Measurements from ENCODE around the gene CRK. TPM values are rescaled to one million over a fixed set of nuclear protein-coding genes. Genes with fewer than 3 reads are reported as not detected.

Gene CRK
- total and polyA plus RNA-seq, 2 of the 4 experiments (the other 2 are of a cell fraction) = 57.6 to 100 TPM

GRCh38 chr17:1449412-1449967 is 6.5 kb downstream of the CRK start:
- Histone ChIP-seq H4K20me1 (ENCODE audit: insufficient read depth, low read length) (peaks cover 94% of the 10 kb centered on the region), H3K14ac (replicated peaks; ENCODE audit: low read depth, low read length) (no peak overlapping the region), H3K9me3 (ENCODE audit: control insufficient read depth, insufficient read depth, low read length) (no peaks in the 10 kb centered on the region), H2AFZ (replicated peaks; ENCODE audit: low read length, poor library complexity) (no peak overlapping the region), H3K9ac (ENCODE audit: low read depth, low read length) (no peak overlapping the region), H3K4me1 (ENCODE audit: control insufficient read depth, insufficient read depth, low read length) (peaks cover 3% of the 10 kb centered on the region; the same call in 1 of the 2 replicates), H2BK20ac (ENCODE audit: low read depth, low read length) (no peak overlapping the region), H3K4me3 (ENCODE audit: insufficient read depth, low read depth, low read length) (no peak overlapping the region), H4K91ac (ENCODE audit: insufficient read depth, low read depth, low read length) (no peak overlapping the region), H3K4me2 (ENCODE audit: low read depth, low read length) (no peak overlapping the region), H2BK120ac (ENCODE audit: low read depth, low read length) (no peak overlapping the region), H3K4ac (ENCODE audit: low read depth, low read length) (no peak overlapping the region), H3K27me3 (ENCODE audit: control insufficient read depth, insufficient read depth, low read length) (no peaks in the 10 kb centered on the region), H3K23ac (ENCODE audit: low read depth, low read length) (no peak overlapping the region), H2AK9ac (replicated peaks; ENCODE audit: low read depth, low read length, poor library complexity) (peak overlapping the region; percentile 52), H3K18ac (ENCODE audit: low read depth, low read length) (no peak overlapping the region), H3K27ac (ENCODE audit: insufficient read depth, low read length) (no peak overlapping the region), H3K9me1 (ENCODE audit: insufficient read depth, low read length) (peaks cover 24% of the 10 kb centered on the region), H2AK5ac (ENCODE audit: low read depth, low read length) (no peak overlapping the region), H2BK15ac (ENCODE audit: low read depth, low read length) (no peak overlapping the region), H3K56ac (ENCODE audit: extremely low read depth, insufficient read depth, low read length) (no peak overlapping the region), H3K79me1 (ENCODE audit: low read depth in 1 of 2, low read length in 2 of 2) (peaks cover 0 to 50% of the 10 kb centered on the region in 2 experiments; a peak in 3 of 4 replicates), H4K5ac (ENCODE audit: low read depth, low read length) (no peak overlapping the region), H3K36me3 (ENCODE audit: control insufficient read depth, insufficient read depth, low read length) (peaks cover 16% of the 10 kb centered on the region), H2BK5ac (ENCODE audit: low read depth, low read length, poor library complexity, severe bottlenecking) (no peak overlapping the region), H4K8ac (ENCODE audit: low read depth in 2 of 2, low read length in 2 of 2) (no peak overlapping the region)
- ChIA-PET POLR2A (ENCODE audit: unreplicated experiment) (interaction anchor here (0.5 kb wide), 1 partner anchor 58 kb away, joined by 3 read pairs; no protein-coding TSS in a partner anchor), CTCF (no interaction called here)
- in situ Hi-C loops (cut with MboI; ENCODE audit: low sequenced_read_pairs) (no loop called here), dilution Hi-C loops (cut with HindIII; ENCODE audit: low sequenced_read_pairs, unreplicated experiment) (no loop called here), intact Hi-C loops (cut with micrococcal nuclease) (no loop called here)
- BruUV-seq (replicated peaks) = no TSS peak
- DNase-seq = no peak
- TF ChIP-seq RFX5 (IDR thresholded peaks at IDR 0.05; ENCODE audit: low read depth, low read length) (no peak), ELK1 (IDR thresholded peaks at IDR 0.05; ENCODE audit: borderline replicate concordance, low read depth, low read length) (no peak), NFE2L2 (IDR thresholded peaks at IDR 0.05; ENCODE audit: low read depth, low read length) (no peak), BHLHE40 (IDR thresholded peaks at IDR 0.05; ENCODE audit: low read depth, low read length) (no peak)
- TF ChIP-seq, protein P1, sequence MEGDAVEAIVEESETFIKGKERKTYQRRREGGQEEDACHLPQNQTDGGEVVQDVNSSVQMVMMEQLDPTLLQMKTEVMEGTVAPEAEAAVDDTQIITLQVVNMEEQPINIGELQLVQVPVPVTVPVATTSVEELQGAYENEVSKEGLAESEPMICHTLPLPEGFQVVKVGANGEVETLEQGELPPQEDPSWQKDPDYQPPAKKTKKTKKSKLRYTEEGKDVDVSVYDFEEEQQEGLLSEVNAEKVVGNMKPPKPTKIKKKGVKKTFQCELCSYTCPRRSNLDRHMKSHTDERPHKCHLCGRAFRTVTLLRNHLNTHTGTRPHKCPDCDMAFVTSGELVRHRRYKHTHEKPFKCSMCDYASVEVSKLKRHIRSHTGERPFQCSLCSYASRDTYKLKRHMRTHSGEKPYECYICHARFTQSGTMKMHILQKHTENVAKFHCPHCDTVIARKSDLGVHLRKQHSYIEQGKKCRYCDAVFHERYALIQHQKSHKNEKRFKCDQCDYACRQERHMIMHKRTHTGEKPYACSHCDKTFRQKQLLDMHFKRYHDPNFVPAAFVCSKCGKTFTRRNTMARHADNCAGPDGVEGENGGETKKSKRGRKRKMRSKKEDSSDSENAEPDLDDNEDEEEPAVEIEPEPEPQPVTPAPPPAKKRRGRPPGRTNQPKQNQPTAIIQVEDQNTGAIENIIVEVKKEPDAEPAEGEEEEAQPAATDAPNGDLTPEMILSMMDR (conservative IDR thresholded peaks at IDR 0.05; ENCODE audit: low read depth, low read length) = no peak
- no peak for ATAC-seq (ENCODE audit: low read depth)
- WGBS, 2 experiments (ENCODE audit: extremely low coverage in 2 of 2, insufficient read length in 1 of 2) = no CpG with 5 or more reads among the region's 5 CpGs
